Activated CD8-positive, alpha-beta memory T cell treated with anti-CD3 and anti-CD28 coated beads for 36 hours (primary cell): ENCODE data around the gene ZNF827. TPM values are rescaled to one million over a fixed set of nuclear protein-coding genes. Genes with fewer than 3 reads are reported as not detected.

ENCODE experiments used
- CTCF ChIA-PET: fragments of 350-600 bp; sonication (Branson Sonifier 250); formaldehyde crosslinking; loops from one replicate; lab custom pipeline; 2021; ENCODE audit warnings: antibody characterized with exemption; lab: Charles Lee
- POLR2A ChIA-PET: fragments of 350-600 bp; sonication (Branson Sonifier 250); formaldehyde crosslinking; loops from one replicate; lab custom pipeline; 2021; ENCODE audit warnings: antibody characterized with exemption; lab: Charles Lee
- total RNA-seq, 2 experiments: library from RNA; stranded (reverse); gene quantifications; one replicate each; pipeline ENCODE4 v1.2.3, GENCODE V29; 2021

Gene ZNF827
- total RNA-seq, 2 experiments from 2014 or later: 29.8 to 30.3 TPM

DNA sequence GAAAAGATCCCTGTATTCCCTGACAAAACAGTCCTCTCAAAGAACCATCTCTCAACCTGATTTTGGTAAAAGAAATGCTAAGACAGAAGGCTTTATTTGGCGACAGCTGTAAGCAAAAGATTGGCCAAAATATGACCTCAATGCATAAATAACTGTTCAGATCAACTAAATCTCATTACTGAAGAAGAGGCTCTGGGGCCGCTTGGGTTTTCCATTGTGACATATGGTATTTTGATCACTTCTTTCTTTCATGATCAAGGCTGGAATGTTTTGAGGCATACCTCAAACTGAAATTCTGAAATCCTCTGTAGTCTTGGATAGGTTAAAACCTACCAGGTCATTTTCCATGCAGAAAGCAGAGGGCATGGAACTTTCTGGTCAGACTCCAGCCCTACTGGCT, 152.4 kb downstream of the ZNF827 start:
- POLR2A ChIA-PET: no interaction called here
- CTCF ChIA-PET: no interaction called here

DNA sequence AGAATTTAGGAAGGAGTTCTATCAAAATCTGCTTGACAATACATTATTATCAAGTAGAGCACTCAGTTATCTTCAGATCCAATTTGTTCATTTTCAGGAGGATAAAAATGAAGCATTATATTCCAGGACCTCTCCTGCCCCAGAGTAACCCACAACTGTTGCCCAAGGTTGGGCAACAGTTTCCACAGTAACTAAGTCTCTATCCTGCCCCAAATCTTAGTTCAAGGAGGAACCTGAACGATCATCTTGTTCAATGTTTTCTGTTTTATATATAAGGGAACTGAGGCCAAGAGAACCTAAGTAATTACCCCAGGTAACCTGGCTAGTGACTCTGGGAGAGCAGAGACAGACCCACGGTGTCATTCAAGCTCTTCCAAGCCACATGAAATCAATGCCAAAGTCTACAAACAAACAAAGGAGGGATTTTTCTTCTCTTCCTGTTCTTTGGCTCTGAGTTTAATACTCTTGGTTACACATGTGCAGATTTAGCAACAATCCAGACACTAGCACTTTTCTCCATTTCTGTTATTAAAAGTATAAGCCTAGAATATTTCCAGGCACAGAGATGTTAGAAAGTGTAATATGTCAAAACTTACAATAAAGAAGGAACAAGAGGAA, 153.1 kb downstream of the ZNF827 start:
- ChIA-PET POLR2A (no interaction called here), CTCF (no interaction called here)

DNA sequence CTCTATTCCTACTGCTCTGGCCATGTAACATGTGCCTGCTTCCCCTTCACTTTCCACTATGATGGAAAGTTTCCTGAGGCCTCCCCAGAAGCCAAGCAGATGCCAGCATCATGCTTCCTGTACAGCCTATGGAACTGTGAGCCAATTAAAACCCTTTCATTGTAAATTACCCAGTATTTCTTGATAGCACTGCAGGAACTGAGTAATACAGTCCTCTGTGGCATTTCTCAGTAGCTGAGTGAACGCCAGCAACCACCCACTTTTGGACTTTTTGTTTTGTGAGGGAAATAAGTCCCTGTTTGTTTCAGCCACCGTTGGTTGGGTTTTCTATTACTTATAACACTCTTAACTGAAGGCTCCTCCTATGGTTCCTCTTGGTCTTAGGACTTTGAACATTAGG, 154.6 kb downstream of the ZNF827 start:
- POLR2A ChIA-PET: no interaction called here
- CTCF ChIA-PET: no interaction called here

DNA sequence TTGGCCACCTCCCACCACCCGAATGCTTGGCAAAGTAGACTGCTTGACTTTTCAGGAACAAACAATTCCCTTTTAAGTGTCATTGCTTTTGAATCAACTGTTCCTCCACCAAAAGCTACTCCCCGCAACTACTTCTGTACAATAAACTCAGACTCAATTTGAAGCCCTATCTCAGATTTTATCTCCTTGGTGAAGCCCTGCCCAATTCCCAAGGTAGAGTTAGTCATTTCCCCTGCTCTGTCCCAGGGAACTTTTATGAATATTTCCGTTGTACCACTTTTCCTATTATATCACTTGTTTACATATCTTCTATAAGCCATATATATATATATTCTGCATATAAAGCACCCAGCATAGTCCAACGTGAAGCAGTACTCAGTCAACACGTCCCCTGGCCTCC, 155.9 kb downstream of the ZNF827 start:
- POLR2A ChIA-PET: no interaction called here

DNA sequence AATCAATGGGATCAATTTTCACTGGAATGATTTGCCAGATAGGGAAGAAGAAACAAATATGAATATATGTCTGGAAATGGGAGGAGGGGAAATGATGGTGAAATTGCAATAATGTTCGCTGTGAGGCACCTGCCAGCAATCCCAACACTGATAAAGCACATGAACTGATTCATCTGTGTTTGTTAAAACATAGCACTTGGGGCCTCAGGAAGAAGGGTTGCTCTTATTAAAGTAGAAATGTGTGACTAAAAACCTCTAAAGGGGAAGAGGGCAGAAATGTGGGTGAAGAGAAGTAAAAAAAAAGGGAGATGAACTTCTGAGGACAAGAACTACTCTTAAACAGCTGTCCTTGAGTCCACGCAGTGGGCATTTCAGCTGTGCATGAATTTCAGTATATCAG, 157.3 kb downstream of the ZNF827 start:
- CTCF ChIA-PET: interaction anchor here (1.2 kb wide), 1 partner anchor 60 kb away, joined by 4 read pairs; no protein-coding TSS in a partner anchor
- POLR2A ChIA-PET: no interaction called here

More for the DNA sequence above, 155.9 kb downstream of the ZNF827 start:
- CTCF ChIA-PET: no interaction called here

DNA sequence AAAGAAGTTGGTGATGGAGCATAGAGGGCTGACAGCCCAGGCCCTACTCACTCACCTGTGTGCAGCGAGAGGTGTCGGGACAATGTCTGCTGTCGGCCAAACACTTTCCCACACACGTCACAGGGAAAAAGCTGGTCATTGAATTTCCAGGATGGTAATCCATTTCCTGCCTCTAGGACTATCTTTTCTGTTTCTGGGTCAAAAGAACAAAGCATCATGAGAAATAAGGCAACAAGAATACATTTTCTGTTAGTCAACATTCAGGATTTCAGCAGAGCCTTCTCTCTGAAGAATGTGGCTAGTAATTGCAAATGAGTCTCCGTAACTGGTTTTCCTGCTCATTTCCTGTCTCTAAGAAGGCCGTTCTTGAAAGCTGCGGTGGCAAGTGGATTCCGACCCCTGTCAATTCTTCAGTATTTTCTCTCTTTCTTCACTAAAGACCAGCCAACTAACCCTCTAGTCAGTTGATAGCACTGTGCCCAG, 159.3 kb downstream of the ZNF827 start:
- POLR2A ChIA-PET: no interaction called here
- CTCF ChIA-PET: no interaction called here

DNA sequence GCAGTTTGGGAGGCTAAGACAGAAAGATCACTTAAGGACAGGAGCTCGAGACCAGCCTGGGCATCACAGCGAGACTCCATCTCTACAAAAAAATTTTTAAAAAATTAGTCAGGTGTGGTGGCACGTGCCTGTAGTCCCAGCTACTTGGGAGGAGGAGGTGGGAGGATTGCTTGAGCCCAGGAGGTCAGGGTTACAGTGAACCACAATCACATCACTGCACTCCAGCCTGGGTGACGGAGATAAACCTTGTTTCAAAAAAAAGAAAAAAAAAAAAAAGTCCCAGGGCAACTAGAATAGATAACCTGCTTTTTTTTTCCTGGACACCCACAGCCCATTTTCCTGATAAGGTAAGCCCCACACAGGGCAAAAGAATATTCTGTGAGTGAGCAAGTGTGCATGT, 162.4 kb downstream of the ZNF827 start:
- POLR2A ChIA-PET: no interaction called here
- CTCF ChIA-PET: no interaction called here

DNA sequence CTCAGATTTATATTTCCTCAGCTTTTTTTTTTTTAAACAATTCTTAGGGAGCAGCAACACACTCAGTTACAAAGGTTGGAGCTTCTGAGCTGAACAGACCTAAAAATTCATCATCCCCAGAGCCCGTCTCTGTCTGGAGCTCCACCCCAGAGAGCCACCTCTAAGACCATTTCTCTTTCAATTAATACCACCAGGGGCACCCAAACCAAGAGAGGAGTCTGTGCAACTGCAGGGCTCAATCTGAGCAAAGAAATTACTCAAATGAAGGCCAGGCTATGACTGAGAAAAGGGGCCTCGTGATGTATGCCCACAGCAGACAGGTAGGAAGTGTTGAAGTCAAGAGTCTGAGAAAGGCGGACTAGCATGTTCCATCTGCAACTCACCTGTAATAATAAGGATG, 163.2 kb downstream of the ZNF827 start:
- ChIA-PET POLR2A (no interaction called here), CTCF (no interaction called here)

DNA sequence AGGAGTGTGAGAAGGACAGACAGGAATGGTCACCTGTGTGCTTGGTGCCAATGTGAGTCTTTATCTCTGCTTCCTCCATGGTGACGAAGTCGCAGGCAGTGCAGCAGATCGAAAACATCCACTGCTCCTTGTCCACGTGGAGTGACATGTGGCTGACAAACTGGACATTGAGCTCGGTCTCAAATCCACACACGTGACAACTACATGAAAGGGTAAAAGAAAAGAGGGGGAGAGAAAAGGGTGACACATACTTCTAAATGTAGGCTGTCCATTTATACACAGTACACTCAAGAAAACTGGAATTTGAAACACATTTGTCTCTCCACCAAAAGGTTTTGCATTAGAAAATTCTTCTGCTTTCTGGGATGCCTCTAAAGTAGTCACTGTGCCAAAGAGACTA, 164.2 kb downstream of the ZNF827 start:
- ChIA-PET CTCF (no interaction called here), POLR2A (no interaction called here)

DNA sequence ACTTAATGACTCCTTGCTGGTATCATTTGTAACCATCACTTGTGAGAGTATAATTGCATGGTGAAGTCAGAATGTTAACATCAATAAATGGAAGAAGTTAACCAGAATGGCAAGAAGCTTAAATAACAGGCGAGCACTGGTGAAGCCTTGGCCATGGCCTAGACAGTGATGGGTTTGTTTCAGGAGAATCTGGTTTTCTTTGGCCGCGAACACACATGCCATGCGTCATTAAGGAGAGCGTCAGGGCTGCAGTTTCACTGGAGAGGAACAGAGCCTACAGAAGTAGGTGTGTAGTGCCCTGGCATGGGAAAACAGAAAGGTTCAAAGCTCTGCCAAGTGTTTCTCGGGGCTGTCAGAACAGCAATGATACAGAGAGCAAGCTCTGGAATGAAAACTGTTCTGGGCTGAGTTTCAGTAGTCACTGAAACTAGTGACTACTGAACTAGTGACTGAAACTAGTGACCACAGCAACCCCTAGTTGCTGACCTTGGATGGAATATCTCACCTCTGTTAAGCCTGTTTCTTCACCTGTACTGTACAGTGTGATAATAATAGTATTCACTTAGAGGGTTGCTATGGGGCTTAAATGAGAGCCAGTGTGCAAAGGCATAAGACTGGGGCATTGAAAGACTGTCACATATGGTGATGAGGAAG, 164.9 kb downstream of the ZNF827 start:
- CTCF ChIA-PET: interaction anchor here (0.9 to 1.0 kb wide), 2 partner anchors 12 to 61 kb away, joined by 3 read pairs; no protein-coding TSS in a partner anchor
- POLR2A ChIA-PET: no interaction called here

DNA sequence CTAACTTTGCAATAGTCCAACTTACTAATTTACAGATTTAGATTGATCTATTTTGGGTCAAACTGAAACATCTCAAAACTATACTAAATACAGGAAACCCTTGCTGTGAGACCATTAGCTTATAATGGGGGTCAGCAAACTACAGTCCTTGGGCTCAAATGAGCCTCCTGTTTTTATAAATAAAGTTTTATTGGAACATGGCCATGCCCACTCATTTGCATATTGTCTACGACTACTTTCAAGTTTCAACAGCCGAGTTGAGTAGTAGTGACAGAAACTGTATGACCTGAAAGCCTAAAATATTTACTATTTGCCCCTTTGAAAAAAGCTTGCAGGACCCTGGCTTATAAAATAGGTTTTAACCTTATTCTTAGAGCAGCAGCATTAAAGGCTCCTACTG, 166.3 kb downstream of the ZNF827 start:
- CTCF ChIA-PET: no interaction called here
- POLR2A ChIA-PET: no interaction called here

DNA sequence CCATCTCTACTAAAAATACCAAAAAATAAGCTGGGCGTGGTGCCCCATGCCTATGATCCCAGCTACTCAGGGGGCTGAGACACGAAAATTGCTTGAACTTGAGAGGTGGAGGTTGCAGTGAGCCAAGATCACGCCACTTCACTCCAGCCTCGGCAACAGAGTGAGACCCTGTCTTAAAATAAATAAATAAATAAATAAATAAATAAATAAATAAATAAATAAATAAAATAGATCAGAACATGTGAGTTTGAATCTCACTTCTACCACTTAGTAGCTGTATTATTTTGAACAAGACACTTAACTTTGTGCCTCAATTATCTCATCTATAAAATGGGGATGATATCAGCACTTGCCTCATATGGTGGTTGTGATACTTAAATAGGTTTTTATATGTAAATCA, 168.5 kb downstream of the ZNF827 start:
- POLR2A ChIA-PET: no interaction called here
- CTCF ChIA-PET: no interaction called here

DNA sequence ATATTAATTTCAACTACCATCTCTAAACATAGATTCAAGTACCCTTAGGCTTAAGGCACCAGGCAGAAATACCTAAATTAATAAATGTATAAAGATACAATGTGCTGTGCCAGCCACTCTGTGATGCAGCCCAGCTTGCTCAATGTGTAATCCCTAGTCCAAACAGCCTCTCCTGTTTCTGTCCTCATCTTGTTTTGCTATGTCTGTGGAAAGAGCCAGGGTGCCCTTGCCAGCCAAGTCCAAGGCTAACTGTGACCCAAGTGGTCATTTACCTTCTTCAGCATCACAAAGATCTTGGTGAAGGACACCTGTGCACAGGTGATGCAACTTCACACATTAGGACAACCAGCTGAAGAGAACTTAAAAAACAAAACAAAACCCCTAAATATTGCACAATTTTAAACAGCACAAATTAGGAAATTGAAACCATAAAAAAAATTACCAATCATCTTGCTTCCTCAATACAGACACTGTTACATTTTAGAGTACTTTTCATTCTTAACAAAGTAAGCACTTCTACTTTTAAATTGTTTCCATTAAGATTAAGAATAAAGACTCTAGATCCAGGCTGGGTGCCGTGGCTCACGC, 169.1 kb downstream of the ZNF827 start:
- POLR2A ChIA-PET: no interaction called here
- CTCF ChIA-PET: no interaction called here

DNA sequence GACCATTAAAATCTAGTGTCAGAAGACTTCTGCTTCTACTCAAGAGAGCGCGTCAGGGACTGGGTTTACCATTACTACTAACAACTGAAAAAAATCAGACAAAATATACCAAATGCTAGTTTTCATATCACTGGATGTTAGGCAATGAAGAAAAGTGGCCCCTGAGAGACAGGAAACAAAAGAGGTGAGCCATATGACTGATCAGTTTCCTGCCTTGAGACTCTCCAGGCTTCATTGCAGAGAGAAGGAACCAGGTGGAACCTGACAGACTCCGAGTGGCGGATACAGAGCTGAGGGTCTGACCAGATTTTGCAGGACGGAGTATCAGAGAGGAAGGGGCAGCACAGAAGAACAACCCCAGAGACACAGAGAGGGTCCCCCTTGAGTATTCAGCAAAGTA, 172.3 kb downstream of the ZNF827 start:
- ChIA-PET CTCF (no interaction called here), POLR2A (no interaction called here)

DNA sequence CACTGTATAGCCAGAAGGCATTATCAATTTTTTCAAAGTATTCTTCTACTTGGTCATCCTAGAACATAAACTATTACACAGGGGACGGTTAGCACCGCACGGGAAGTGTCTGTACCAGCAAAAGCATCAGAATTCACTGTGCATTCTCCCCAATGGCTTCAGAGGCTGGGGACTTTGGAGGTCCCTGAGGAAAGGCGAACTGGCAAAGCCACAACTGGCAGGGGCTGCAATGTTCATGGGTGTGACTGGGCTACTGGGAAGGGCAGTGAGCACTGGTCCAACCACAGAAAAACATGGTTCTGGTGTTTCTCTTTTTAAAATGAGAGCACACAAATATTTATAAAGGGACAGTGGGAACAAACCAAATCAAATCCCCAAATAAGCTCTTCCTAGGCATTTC, 175.2 kb downstream of the ZNF827 start:
- ChIA-PET CTCF (no interaction called here), POLR2A (no interaction called here)

DNA sequence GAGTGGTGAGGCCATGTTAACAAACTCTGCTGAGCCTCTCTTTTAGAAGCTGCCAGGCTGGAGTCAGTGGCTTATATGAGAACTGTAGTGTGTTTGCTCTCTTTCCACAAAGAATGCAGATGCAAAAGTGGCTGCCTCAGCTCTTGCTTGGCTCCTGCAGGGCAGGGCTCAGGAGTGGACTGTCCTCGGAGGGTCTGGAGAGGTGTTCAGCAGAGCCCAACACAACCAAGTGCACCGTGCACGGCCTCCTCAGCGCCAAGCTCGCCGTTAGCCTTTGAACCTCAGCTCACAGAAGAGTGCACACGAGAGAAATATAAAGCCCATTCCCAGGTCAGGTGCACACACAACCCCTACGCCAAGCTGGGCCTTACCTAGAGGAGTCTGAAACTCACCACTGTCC, 175.9 kb downstream of the ZNF827 start:
- POLR2A ChIA-PET: no interaction called here
- CTCF ChIA-PET: interaction anchor here (1.3 kb wide), 1 partner anchor 11 kb away, joined by 3 read pairs; no protein-coding TSS in a partner anchor

DNA sequence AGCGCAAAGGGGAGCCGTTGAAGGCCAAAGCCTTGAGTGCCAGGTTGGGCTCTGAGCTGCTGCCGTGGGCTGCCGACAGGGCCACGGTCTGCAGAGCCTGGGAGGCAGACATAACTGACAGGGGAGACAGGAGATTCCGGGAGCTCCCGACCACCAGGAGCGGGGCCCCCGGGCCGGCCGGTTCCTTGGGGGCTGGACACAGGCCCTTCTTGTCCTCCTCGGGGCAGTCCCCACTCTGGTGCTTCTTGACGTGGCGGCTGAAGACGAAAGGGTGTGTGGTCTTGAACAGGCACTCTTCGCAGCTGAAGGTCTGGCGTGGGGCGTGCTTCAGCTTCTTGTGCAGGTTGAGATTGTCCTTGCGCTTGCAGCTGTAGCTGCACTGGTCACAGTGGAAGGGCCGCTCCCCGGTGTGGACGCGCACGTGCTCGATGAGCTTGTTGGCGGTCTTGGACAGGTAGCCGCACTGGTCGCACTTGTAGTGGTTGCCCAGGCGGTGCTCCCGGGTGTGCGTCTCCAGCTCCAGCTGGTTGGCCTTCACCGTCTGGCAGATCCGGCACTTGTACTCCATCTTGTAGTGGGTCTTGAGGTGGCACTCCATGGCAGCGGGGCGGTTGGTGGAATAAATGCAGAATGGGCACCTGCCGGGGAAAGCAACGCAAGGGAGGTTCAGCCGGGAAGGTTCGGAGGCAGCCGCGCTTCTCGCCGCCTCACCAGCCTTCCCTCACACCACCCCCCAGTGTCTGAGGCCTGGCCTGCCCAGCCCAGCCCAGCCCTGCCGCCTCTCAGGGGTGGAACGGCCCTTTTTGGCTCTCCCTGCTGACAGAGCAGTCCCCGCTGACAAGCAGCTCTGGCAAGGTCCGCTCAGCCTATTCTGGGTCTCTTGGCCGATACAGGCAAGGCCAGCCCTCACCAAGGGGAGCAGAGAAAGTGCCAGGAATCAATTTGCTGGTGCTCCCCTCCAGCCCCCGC, 177.4 kb downstream of the ZNF827 start:
- ChIA-PET POLR2A (no interaction called here), CTCF (interaction anchor here (1.3 kb wide), 1 partner anchor 12 kb away, joined by 3 read pairs; no protein-coding TSS in a partner anchor)

DNA sequence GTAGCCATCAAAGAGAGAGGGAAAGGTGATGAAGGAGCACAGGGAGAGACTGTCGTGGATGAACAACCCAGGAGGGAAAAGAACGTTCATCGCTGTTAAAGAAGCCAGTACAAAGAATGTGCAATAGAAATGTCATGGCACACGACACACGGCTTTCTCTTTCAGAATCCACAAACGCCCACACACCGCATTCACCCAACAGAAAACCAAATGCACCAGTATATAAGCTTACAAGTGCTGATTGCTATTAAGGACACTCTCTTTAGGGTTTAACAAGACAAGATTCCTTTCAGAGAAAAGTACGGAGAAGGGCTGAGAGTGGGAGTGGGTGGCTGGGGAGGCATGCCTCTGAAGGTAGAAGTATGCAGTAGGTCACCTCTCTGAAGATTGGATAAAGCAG, 178.4 kb downstream of the ZNF827 start:
- ChIA-PET CTCF (interaction anchor here (1.1 kb wide), 1 partner anchor 98 kb away, joined by 3 read pairs; no protein-coding TSS in a partner anchor), POLR2A (no interaction called here)

DNA sequence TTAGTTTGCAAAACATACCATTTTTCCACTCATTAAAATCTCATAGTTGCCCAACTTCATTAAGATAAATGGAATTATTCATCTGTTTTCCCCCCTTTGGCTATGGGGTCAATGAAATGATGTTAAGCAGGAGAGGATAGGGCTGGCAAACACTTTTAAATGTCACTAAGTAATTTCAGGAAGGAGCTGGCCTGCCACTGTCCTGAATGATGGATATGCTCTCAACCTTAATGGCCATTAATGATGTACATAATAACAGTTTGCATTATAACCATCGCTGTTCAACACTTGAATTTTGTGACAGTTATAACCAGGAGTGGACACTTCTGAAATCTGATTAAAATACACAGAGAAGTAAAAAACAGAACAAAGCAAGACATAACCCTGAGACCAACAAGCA, 181.4 kb downstream of the ZNF827 start:
- CTCF ChIA-PET: no interaction called here
- POLR2A ChIA-PET: no interaction called here

DNA sequence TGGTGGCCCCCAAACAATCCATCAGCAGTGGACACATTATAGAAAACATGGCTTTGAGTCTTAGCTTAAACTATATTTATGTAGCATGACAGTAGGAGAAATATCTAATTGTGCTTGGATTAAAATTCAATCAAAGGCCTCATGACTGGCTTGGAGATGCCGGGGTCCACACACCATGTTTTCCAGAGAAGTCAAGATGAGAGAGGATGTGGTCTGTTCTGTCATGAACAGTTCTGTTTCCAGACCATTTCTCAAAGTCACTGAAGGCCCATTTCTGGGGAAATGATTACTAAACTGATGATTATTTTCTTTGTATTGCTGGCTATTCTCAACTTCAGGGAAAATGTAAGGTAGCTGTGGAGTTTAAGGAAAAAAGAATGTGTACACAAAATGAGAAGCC, 182.4 kb downstream of the ZNF827 start:
- POLR2A ChIA-PET: no interaction called here
- CTCF ChIA-PET: no interaction called here
